ENCODE data around the gene C1GALT1.

C1GALT1 gene

GRCh38 chr7:7202375-7202720 lies 20.0 kb downstream of the C1GALT1 start:
- no peak for DNase-seq

- DNase-seq = peak; percentile 13
Measured at GRCh38 chr7:7203813-7204575, 21.6 kb downstream of the C1GALT1 start.

GRCh38 chr7:7207876-7208275 lies 25.5 kb downstream of the C1GALT1 start:
- DNase-seq = no peak

GRCh38 chr7:7208520-7208919 lies 26.2 kb downstream of the C1GALT1 start:
- DNase-seq = no peak

- no peak for DNase-seq
Measured at GRCh38 chr7:7209412-7210050, 27.2 kb downstream of the C1GALT1 start.

- DNase-seq = no peak
Measured at GRCh38 chr7:7210475-7211237, 28.3 kb downstream of the C1GALT1 start.

- no peak for DNase-seq
Measured at GRCh38 chr7:7212612-7213011, 30.3 kb downstream of the C1GALT1 start.

GRCh38 chr7:7214398-7215347 lies 32.3 kb downstream of the C1GALT1 start:
- no peak for DNase-seq

- DNase-seq = no peak
Measured at GRCh38 chr7:7216279-7216678, 33.9 kb downstream of the C1GALT1 start.

- peak; percentile 21 for DNase-seq
Measured at GRCh38 chr7:7219216-7219615, 36.9 kb downstream of the C1GALT1 start.

- DNase-seq = no peak
Measured at GRCh38 chr7:7220821-7221220, 38.5 kb downstream of the C1GALT1 start.

GRCh38 chr7:7221599-7222038 lies 39.3 kb downstream of the C1GALT1 start:
- no peak for DNase-seq

GRCh38 chr7:7223250-7223649 lies 40.9 kb downstream of the C1GALT1 start:
- no peak for DNase-seq

GRCh38 chr7:7226407-7226806 lies 44.1 kb downstream of the C1GALT1 start:
- no peak for DNase-seq

GRCh38 chr7:7228472-7228871 lies 46.1 kb downstream of the C1GALT1 start:
- DNase-seq = no peak

GRCh38 chr7:7228967-7229366 lies 46.6 kb downstream of the C1GALT1 start:
- no peak for DNase-seq

- no peak for DNase-seq
Measured at GRCh38 chr7:7231000-7231399, 48.7 kb downstream of the C1GALT1 start.

GRCh38 chr7:7231865-7232264 lies 49.5 kb downstream of the C1GALT1 start:
- peak; percentile 3 for DNase-seq

GRCh38 chr7:7235347-7235746 lies 53.0 kb downstream of the C1GALT1 start:
- DNase-seq = no peak

GRCh38 chr7:7236041-7236440 lies 53.7 kb downstream of the C1GALT1 start:
- DNase-seq = no peak

- no peak for DNase-seq
Measured at GRCh38 chr7:7237201-7237977, 55.0 kb downstream of the C1GALT1 start.

GRCh38 chr7:7237978-7238267 lies 55.6 kb downstream of the C1GALT1 start:
- no peak for DNase-seq

Data from suppressor macrophage treated with lipopolysaccharide for 4 hours (primary cell).